HEK293T (cell line): ENCODE results near the gene DUSP6.

ENCODE experiments used
- CTCF ChIA-PET: fragments of 350-600 bp; formaldehyde crosslinking; extraction: SDS; loops from one replicate; lab custom pipeline; 2021; ENCODE audit warnings: antibody characterized with exemption, inconsistent platforms; lab: Yijun Ruan, JAX
- POLR2A ChIA-PET: fragments of 350-600 bp; formaldehyde crosslinking; extraction: SDS; loops from one replicate; lab custom pipeline; 2020; ENCODE audit warnings: antibody characterized with exemption, inconsistent platforms; lab: Yijun Ruan, JAX
- DNase-seq: peaks from one replicate; pipeline ENCODE4 v3.0.0; 2012; ENCODE audit warnings: mixed read lengths; ENCODE audit errors: extremely low spot score
- ARNT ChIP-seq: fragments of 450-650 bp; IDR thresholded peaks from 2 replicates; pipeline ENCODE4 v1.6.1; 2017; ENCODE audit warnings: mild to moderate bottlenecking
- BHLHE40 ChIP-seq: fragments of 450-650 bp; IDR thresholded peaks from 2 replicates; pipeline ENCODE4 v1.6.1; 2016; ENCODE audit warnings: mild to moderate bottlenecking, moderate library complexity, borderline replicate concordance
- CTBP1 ChIP-seq: fragments of 450-650 bp; IDR thresholded peaks from 2 replicates; pipeline ENCODE4 v1.6.1; 2016; ENCODE audit warnings: borderline replicate concordance
- ELF4 ChIP-seq: fragments of 450-650 bp; IDR thresholded peaks from 2 replicates; pipeline ENCODE4 v1.6.1; 2017; ENCODE audit warnings: antibody characterized with exemption
- FOXA1 ChIP-seq: fragments of 450-650 bp; IDR thresholded peaks from 2 replicates; pipeline ENCODE4 v1.6.1; 2016; ENCODE audit warnings: mild to moderate bottlenecking
- FOXK2 ChIP-seq: fragments of 450-650 bp; IDR thresholded peaks from 2 replicates; pipeline ENCODE4 v1.6.1; 2016; ENCODE audit warnings: mild to moderate bottlenecking
- FOXM1 ChIP-seq: fragments of 450-650 bp; IDR thresholded peaks from 2 replicates; pipeline ENCODE4 v1.6.1; 2017; ENCODE audit warnings: mild to moderate bottlenecking, borderline replicate concordance
- HDGF ChIP-seq: fragments of 450-650 bp; IDR thresholded peaks from 2 replicates; pipeline ENCODE4 v1.6.1; 2017; ENCODE audit warnings: antibody characterized with exemption, borderline replicate concordance
- L3MBTL2 ChIP-seq: fragments of 450-650 bp; conservative IDR thresholded peaks from 2 replicates; pipeline ENCODE4 v1.6.1; 2016; ENCODE audit warnings: mild to moderate bottlenecking
- LEF1 ChIP-seq: fragments of 450-650 bp; IDR thresholded peaks from 2 replicates; pipeline ENCODE4 v1.6.1; 2017; ENCODE audit warnings: mild to moderate bottlenecking, borderline replicate concordance
- NFRKB ChIP-seq: fragments of 450-650 bp; IDR thresholded peaks from 2 replicates; pipeline ENCODE4 v1.6.1; 2016; ENCODE audit warnings: mild to moderate bottlenecking, moderate library complexity
- PKNOX1 ChIP-seq: fragments of 450-650 bp; IDR thresholded peaks from 2 replicates; pipeline ENCODE4 v1.6.1; 2016
- SP1 ChIP-seq: fragments of 450-650 bp; IDR thresholded peaks from 2 replicates; pipeline ENCODE4 v1.6.1; 2017
- SUZ12 ChIP-seq: fragments of 450-650 bp; IDR thresholded peaks from 2 replicates; pipeline ENCODE4 v1.6.1; 2016; ENCODE audit warnings: mild to moderate bottlenecking
- TARDBP ChIP-seq: fragments of 450-650 bp; IDR thresholded peaks from 2 replicates; pipeline ENCODE4 v1.6.1; 2016
- ZNF384 ChIP-seq: fragments of 450-650 bp; IDR thresholded peaks from 2 replicates; pipeline ENCODE4 v1.6.1; 2016

Gene DUSP6

DNA sequence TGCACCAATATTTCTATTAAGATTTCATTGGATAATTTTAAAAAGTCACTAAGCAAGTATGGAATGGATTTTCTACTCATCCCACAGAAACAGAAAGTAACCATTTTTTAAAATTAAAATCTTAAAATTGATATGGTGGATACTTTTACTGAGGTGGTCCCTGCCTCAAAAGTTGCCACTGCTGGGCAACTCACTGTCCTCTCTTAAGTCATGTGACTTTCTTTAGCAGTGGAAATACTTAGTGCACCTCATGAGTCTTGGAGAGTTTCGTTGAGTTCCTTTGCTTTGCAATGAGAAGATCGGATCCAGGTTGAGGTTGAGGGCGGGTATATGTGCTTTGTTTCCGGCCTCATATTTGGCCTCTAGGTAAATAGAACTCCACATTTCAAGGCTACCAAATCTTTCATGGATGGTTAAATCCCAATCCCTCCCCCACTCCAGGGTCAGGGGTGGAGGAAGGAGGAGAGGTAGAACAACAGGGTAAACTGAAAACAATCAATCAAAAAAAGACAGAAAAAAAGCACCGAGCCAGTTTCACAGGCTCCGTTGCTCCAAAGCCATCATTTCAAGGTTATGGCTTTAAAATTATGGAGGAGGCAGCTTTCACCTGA, 39.5 kb upstream of the DUSP6 start:
- POLR2A ChIA-PET: no interaction called here
- DNase-seq: no peak
- TF ChIP-seq LEF1 (no peak), ARNT (no peak), PKNOX1 (no peak), HDGF (no peak), ELF4 (no peak), TARDBP (no peak)
- CTCF ChIA-PET: interaction anchor here (0.6 kb wide), 1 partner anchor 17 kb away, joined by 4 read pairs; no protein-coding TSS in a partner anchor

- CTCF ChIA-PET: interaction anchor here (0.6 kb wide), 1 partner anchor 17 kb away, joined by 4 read pairs; no protein-coding TSS in a partner anchor
- DNase-seq: no peak
- TF ChIP-seq FOXA1: no peak
- no peak for TF ChIP-seq SUZ12
- TF ChIP-seq FOXK2: no peak
- TF ChIP-seq CTBP1: no peak
- no peak for TF ChIP-seq TARDBP
- TF ChIP-seq ARNT: no peak
- no peak for TF ChIP-seq HDGF
- no peak for TF ChIP-seq ZNF384
- no peak for TF ChIP-seq SP1
- no peak for TF ChIP-seq PKNOX1
- TF ChIP-seq BHLHE40: no peak
- TF ChIP-seq ELF4: no peak
- TF ChIP-seq NFRKB: no peak
- TF ChIP-seq LEF1: no peak
- TF ChIP-seq FOXM1: no peak
- no peak for TF ChIP-seq L3MBTL2
- POLR2A ChIA-PET: no interaction called here
These were observed 38.7 kb upstream of the DUSP6 start for GRCh38 chr12:89390802-89391673.

DNA sequence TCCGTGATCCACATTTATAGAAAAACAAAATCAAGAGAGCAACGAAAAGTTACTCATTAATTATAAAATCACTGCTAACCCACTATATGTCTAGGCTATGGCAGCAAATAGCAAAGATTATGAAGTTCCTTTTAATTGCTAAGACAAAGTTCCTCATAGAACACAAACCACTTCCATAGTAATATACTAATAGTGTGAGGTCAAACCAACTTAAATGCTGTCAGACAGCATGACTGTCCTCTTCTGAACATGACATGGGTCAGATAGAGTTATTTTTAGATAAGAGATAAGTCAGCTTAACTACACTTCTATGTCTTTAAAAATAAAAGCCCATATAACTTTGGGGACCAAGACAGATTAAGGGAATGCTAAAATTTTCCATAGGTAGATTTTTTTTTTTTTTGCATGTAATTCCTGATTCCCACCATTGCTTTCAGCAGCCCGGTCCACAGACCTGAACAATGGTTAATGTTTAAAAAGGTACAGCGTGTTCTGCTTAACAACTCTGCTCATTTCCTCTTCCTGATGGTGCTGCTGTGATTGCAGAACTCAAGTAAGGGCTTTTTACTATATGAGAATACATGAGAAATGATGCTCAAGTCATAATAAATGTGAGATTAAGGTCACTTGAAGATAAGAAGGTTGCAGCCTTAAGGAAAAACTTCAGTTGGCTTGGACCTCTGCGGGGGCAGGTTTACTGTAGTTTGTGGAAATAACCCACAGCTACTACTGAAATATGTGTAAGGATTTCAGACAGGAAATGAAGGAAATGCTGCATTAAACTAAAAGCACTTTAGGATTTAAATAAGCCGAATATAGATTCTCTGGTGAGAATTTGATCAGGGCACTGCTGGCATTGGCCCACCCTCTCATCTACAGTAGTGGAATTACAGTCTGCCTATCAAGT, 37.7 kb upstream of the DUSP6 start:
- POLR2A ChIA-PET: no interaction called here
- no peak for TF ChIP-seq BHLHE40
- no peak for TF ChIP-seq LEF1
- no peak for TF ChIP-seq FOXA1
- no peak for TF ChIP-seq ELF4
- TF ChIP-seq L3MBTL2: no peak
- TF ChIP-seq FOXK2: no peak
- no peak for TF ChIP-seq FOXM1
- no peak for TF ChIP-seq HDGF
- no peak for TF ChIP-seq NFRKB
- TF ChIP-seq SUZ12: no peak
- TF ChIP-seq CTBP1: no peak
- no peak for TF ChIP-seq SP1
- CTCF ChIA-PET: no interaction called here
- DNase-seq: no peak

GRCh38 chr12:89386138-89386537, 33.8 kb upstream of the DUSP6 start:
- ChIA-PET POLR2A (no interaction called here), CTCF (no interaction called here)
- TF ChIP-seq FOXA1 (no peak), LEF1 (no peak), BHLHE40 (no peak), L3MBTL2 (no peak), ZNF384 (no peak), CTBP1 (no peak), NFRKB (no peak), TARDBP (no peak), ARNT (no peak), ELF4 (no peak), FOXM1 (no peak), FOXK2 (no peak), SUZ12 (no peak), SP1 (no peak), PKNOX1 (no peak), HDGF (no peak)
- no peak for DNase-seq

GRCh38 chr12:89384807-89385206, 32.5 kb upstream of the DUSP6 start:
- no peak for DNase-seq
- CTCF ChIA-PET: no interaction called here
- TF ChIP-seq NFRKB (no peak), TARDBP (no peak), L3MBTL2 (no peak), BHLHE40 (no peak), SP1 (no peak), FOXA1 (no peak), ARNT (no peak), SUZ12 (no peak), CTBP1 (no peak), ELF4 (no peak), HDGF (no peak), LEF1 (no peak), FOXK2 (no peak), PKNOX1 (no peak), ZNF384 (no peak), FOXM1 (no peak)
- POLR2A ChIA-PET: no interaction called here
